Endodermal cell (in vitro differentiated cells): Measurements from ENCODE around the gene CHN2. TPM values are rescaled to one million over a fixed set of nuclear protein-coding genes. Genes with fewer than 3 reads are reported as not detected.

Experiments
- DNase-seq: peaks from one replicate; pipeline ENCODE4 v3.0.0-alpha.2; 2017
- H3K27ac ChIP-seq: 2 replicates; pipeline ENCODE4 v1.5.1; 2013; ENCODE audit warnings: mild to moderate bottlenecking, low read depth, low read length, moderate library complexity
- H3K27me3 ChIP-seq: 2 replicates; pipeline ENCODE4 v1.6.1; 2013; ENCODE audit warnings: mild to moderate bottlenecking, low read length, moderate library complexity; ENCODE audit not compliant: insufficient read depth, control insufficient read depth, poor library complexity, severe bottlenecking
- H3K36me3 ChIP-seq: 2 replicates; pipeline ENCODE4 v1.7.0; 2013; ENCODE audit warnings: mild to moderate bottlenecking, low read length, moderate library complexity; ENCODE audit not compliant: control insufficient read depth, insufficient read depth
- H3K4me1 ChIP-seq: one replicate; pipeline ENCODE4 v1.7.0; 2013; ENCODE audit warnings: low read length; ENCODE audit not compliant: control insufficient read depth, insufficient read depth
- H3K4me3 ChIP-seq: 2 replicates; pipeline ENCODE4 v1.5.1; 2013; ENCODE audit warnings: mild to moderate bottlenecking, low read length, moderate library complexity
- H3K9ac ChIP-seq: 2 replicates; pipeline ENCODE4 v1.6.1; 2013; ENCODE audit warnings: mild to moderate bottlenecking, low read length, moderate library complexity; ENCODE audit not compliant: poor library complexity, severe bottlenecking; ENCODE audit errors: extremely low read depth
- H3K9me3 ChIP-seq: 2 replicates; pipeline ENCODE4 v1.6.1; 2013; ENCODE audit warnings: mild to moderate bottlenecking, low read length, moderate library complexity; ENCODE audit not compliant: control insufficient read depth
- H3K27ac Mint-ChIP-seq: 2 replicates; pipeline ENCODE4 v1.8.0; 2020; ENCODE audit warnings: mixed read lengths
- H3K27me3 Mint-ChIP-seq: 2 replicates; pipeline ENCODE4 v1.8.0; 2021; ENCODE audit warnings: mild to moderate bottlenecking, mixed read lengths; ENCODE audit not compliant: insufficient read depth
- H3K36me3 Mint-ChIP-seq: 2 replicates; pipeline ENCODE4 v1.8.0; 2020; ENCODE audit warnings: low read depth, mixed read lengths
- H3K4me1 Mint-ChIP-seq: 2 replicates; pipeline ENCODE4 v1.8.0; 2020; ENCODE audit warnings: mixed read lengths
- H3K4me3 Mint-ChIP-seq: 2 replicates; pipeline ENCODE4 v1.8.0; 2020; ENCODE audit warnings: mild to moderate bottlenecking, moderate library complexity, mixed read lengths
- H3K9me3 Mint-ChIP-seq: 2 replicates; pipeline ENCODE4 v1.8.0; 2020; ENCODE audit warnings: mild to moderate bottlenecking, mixed read lengths
- WGBS, 2 experiments: methylation state at CpG; one replicate each; pipeline versions ENCODE4 v1.1.5 to v1.1.7; 2013; ENCODE audit warnings: missing lambda C conversion rate in 2 of 2, mixed read lengths in 1 of 2; ENCODE audit not compliant: insufficient coverage in 1 of 2, insufficient read length in 1 of 2; 5-methylcytosine and 5-hydroxymethylcytosine counted together
- total RNA-seq, 2 donors: library from RNA; stranded (reverse); fragmentation: NEBNext Ultra II Directional in 1 of 2; extraction: Animal tissue kit (Norgen Biotek cat#: 25700) in 1 of 2; gene quantifications; 2 replicates in 1 of 2; 3 replicates in 1 of 2; pipeline ENCODE4 v1.2.1, GENCODE V29; 2021
- TF ChIP-seq, protein P1 (sequence below): fragments of 200-600 bp; sonication (generic); conservative IDR thresholded peaks from 2 replicates; pipeline ENCODE4 v1.5.0; 2021; ENCODE audit warnings: antibody characterized with exemption, mild to moderate bottlenecking

CHN2 gene
- total RNA-seq, 2 donors from 2014 or later, result 14.0 to 14.1 TPM

DNA sequence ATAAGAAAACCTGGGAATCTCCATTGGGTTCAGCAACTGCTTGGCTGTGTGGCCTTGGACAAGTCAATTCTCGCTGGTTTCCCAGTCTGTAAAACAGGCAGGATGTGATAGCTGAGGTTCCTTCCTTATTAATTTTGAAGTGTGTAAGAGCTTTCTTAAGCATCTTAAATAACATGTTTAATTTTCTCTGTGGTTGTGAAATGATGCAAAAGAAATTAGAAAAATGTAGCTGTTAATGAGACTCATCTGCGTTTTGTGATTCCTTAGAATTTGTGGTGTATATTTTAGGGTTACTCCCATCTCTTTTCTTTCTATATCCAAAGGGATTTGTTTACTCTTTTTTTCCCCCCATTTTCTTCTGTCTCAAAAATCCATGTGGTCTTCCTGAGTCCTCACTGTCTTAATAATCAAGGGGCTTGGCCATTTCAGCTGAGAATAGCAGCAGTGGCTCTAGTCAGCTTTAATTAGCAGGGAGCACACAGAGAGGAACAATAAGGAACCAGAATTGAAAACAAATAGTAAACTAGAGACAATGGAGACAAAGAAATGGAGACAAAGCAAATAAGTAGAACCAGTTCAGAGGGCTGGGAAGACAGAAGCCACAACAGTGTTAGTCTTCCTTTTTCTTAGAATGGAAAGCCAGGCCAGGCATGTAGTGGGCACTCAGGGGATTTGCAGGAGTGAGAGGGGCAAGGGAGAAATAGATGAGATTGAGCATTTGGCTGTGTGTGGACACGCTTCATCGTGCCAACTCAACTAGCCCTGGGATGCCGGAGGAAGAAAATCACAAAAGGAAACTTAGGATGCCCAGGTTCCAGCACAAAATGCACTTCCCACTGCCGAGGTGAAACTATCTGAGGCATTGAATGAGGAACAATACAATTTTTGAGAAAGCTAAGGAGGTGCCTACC, 93.9 kb downstream of the CHN2 start:
- H3K27ac ChIP-seq, result no peak overlapping the region
- peaks cover 58% of the 10 kb centered on the region for H3K4me1 Mint-ChIP-seq
- no peaks in the 10 kb centered on the region for H3K36me3 ChIP-seq
- H3K27me3 ChIP-seq, result no peaks in the 10 kb centered on the region
- DNase-seq, result no peak
- H3K4me3 Mint-ChIP-seq, result peak overlapping the region; percentile 21
- peaks cover 16% of the 10 kb centered on the region for H3K4me1 ChIP-seq
- WGBS, 2 experiments, result 85 to 86% methylated on average over 4 to 6 of the region's 6 CpGs
- TF ChIP-seq, protein P1, sequence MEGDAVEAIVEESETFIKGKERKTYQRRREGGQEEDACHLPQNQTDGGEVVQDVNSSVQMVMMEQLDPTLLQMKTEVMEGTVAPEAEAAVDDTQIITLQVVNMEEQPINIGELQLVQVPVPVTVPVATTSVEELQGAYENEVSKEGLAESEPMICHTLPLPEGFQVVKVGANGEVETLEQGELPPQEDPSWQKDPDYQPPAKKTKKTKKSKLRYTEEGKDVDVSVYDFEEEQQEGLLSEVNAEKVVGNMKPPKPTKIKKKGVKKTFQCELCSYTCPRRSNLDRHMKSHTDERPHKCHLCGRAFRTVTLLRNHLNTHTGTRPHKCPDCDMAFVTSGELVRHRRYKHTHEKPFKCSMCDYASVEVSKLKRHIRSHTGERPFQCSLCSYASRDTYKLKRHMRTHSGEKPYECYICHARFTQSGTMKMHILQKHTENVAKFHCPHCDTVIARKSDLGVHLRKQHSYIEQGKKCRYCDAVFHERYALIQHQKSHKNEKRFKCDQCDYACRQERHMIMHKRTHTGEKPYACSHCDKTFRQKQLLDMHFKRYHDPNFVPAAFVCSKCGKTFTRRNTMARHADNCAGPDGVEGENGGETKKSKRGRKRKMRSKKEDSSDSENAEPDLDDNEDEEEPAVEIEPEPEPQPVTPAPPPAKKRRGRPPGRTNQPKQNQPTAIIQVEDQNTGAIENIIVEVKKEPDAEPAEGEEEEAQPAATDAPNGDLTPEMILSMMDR, result no peak
- H3K9ac ChIP-seq, result no peak overlapping the region
- peaks cover 28% of the 10 kb centered on the region for H3K27me3 Mint-ChIP-seq
- H3K36me3 Mint-ChIP-seq, result no peaks in the 10 kb centered on the region
- H3K4me3 ChIP-seq, result peak overlapping the region; percentile 21
- no peaks in the 10 kb centered on the region for H3K9me3 ChIP-seq
- H3K27ac Mint-ChIP-seq, result peak overlapping the region; percentile 85
- H3K9me3 Mint-ChIP-seq, result no peaks in the 10 kb centered on the region

DNA sequence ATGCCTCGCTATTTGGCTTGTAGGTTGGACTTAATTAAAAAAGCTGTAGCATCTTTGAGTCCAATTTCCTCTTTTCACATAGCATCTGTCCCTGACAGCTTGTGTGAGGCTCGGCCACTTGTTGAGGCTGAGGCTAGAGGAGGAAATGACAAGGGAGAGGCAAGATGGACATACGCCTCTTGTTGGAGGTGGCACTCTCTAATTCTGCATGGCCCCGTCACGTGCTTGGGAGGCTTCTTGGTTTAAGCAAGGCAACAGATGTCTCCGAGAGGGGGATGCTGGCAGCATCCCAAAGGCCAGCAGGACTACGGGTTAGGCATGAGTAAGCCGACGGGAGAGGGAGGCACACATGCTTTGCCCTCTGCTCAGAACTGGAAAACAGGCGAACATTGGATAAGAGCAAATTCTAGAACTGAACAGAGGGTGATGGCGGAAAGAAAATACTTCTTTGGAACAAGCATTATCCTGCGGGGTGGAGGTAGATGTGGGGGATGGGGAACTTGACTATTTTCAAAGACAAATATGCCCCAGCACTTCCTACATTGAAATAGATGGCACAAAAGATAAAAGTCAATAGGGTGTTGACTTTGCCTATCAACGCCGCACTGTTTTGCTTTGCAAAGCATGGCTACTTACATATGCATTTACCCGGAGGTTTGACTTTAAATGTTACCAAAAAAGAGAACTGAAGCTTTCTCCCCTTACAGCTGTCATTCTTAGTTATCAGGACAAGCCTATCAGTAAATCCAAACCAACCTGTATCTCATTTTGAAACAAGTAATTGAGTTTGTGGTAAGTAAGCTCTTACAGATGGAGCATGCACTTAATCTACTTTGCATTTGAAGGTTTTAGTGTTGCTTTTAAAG, 94.8 kb downstream of the CHN2 start:
- no peak overlapping the region for H3K9ac ChIP-seq
- H3K9me3 Mint-ChIP-seq, result no peaks in the 10 kb centered on the region
- no peak for DNase-seq
- H3K27ac Mint-ChIP-seq, result peak overlapping the region; percentile 45
- 74 to 86% methylated on average over 14 to 15 of the region's 15 CpGs for WGBS, 2 experiments
- H3K4me3 Mint-ChIP-seq, result peak overlapping the region; percentile 21
- H3K27me3 Mint-ChIP-seq, result peaks cover 25% of the 10 kb centered on the region
- TF ChIP-seq, protein P1, result no peak
- H3K27me3 ChIP-seq, result no peaks in the 10 kb centered on the region
- peaks cover 59% of the 10 kb centered on the region for H3K4me1 Mint-ChIP-seq
- H3K9me3 ChIP-seq, result no peaks in the 10 kb centered on the region
- H3K4me1 ChIP-seq, result peaks cover 17% of the 10 kb centered on the region
- no peaks in the 10 kb centered on the region for H3K36me3 ChIP-seq
- no peak overlapping the region for H3K27ac ChIP-seq
- peak overlapping the region; percentile 41 for H3K4me3 ChIP-seq
- H3K36me3 Mint-ChIP-seq, result no peaks in the 10 kb centered on the region

DNA sequence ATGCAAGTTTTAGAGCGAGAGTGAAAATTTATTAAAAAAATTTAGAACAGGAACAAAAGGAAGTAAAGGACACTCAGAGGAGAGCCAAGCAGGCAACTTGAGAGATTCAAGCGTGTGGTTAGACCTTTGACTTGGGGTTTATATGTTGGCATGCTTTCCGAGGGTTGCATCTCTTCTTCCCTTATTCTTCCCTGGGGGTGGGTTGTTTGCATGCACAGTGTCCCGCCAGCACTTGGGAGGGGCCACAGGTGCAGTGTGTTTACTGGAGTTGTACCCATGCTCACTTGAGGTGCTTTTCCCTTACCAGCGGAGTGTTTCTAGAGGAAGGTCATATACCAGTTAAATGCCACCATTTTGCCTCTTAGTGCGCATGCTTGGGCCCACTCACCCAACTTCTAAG, 96.3 kb downstream of the CHN2 start:
- TF ChIP-seq, protein P1, result no peak
- H3K4me1 ChIP-seq, result peaks cover 17% of the 10 kb centered on the region
- Mint-ChIP-seq H3K36me3 (no peaks in the 10 kb centered on the region), H3K4me3 (no peak overlapping the region), H3K27ac (no peak overlapping the region), H3K4me1 (peaks cover 56% of the 10 kb centered on the region), H3K9me3 (no peaks in the 10 kb centered on the region), H3K27me3 (peaks cover 19% of the 10 kb centered on the region)
- H3K27me3 ChIP-seq, result no peaks in the 10 kb centered on the region
- no peaks in the 10 kb centered on the region for H3K36me3 ChIP-seq
- H3K4me3 ChIP-seq, result no peak overlapping the region
- no peak overlapping the region for H3K9ac ChIP-seq
- H3K27ac ChIP-seq, result no peak overlapping the region
- H3K9me3 ChIP-seq, result no peaks in the 10 kb centered on the region
- 92 to 97% methylated on average over 5 to 6 of the region's 6 CpGs for WGBS, 2 experiments
- DNase-seq, result no peak
